AG09309 (cell line): ENCODE measurements around the gene LILRB3.
"Not testable (repeated sequence)": the region's sequence is repeated elsewhere in the genome, so short reads cannot be mapped to it uniquely, and the experiment has no call there.

Experiments
- DNase-seq: peaks from one replicate; pipeline ENCODE4 v3.0.0-alpha.2; 2010; ENCODE audit warnings: low read depth
- H3K4me3 ChIP-seq: 2 replicates; pipeline ENCODE4 v1.5.1; 2011; ENCODE audit warnings: mild to moderate bottlenecking, low read depth, low read length, moderate library complexity; ENCODE audit not compliant: control insufficient read depth
- CTCF ChIP-seq: IDR thresholded peaks from 2 replicates; pipeline ENCODE4 v1.5.1; 2011; ENCODE audit warnings: mild to moderate bottlenecking, low read depth, low read length, inconsistent platforms; ENCODE audit not compliant: insufficient read depth, control insufficient read depth; ENCODE audit errors: missing control alignments

The LILRB3 gene

GRCh38 chr19:54209058-54209810, 13.6 kb downstream of the LILRB3 start:
- no peak overlapping the region for H3K4me3 ChIP-seq
- no peak for TF ChIP-seq CTCF
- no peak for DNase-seq

GRCh38 chr19:54208784-54209057, 14.1 kb downstream of the LILRB3 start:
- TF ChIP-seq CTCF = no peak
- no peak overlapping the region for H3K4me3 ChIP-seq
- DNase-seq = no peak

- TF ChIP-seq CTCF = no peak
- H3K4me3 ChIP-seq = no peak overlapping the region
- no peak for DNase-seq
These were observed 14.6 kb downstream of the LILRB3 start for GRCh38 chr19:54207983-54208783.

GRCh38 chr19:54207676-54207982, 15.2 kb downstream of the LILRB3 start:
- H3K4me3 ChIP-seq = no peak overlapping the region
- DNase-seq = no peak
- no peak for TF ChIP-seq CTCF

- not testable (repeated sequence) for DNase-seq, H3K4me3 ChIP-seq
These were observed 15.6 kb downstream of the LILRB3 start for GRCh38 chr19:54207193-54207592.

GRCh38 chr19:54206831-54207177, 16.0 kb downstream of the LILRB3 start:
- no peak overlapping the region for H3K4me3 ChIP-seq
- no peak for TF ChIP-seq CTCF
- DNase-seq = no peak

GRCh38 chr19:54206030-54206830, 16.6 kb downstream of the LILRB3 start:
- TF ChIP-seq CTCF = no peak
- DNase-seq = no peak
- no peak overlapping the region for H3K4me3 ChIP-seq
